OCI-LY7 (cell line): ENCODE measurements around the gene YY1AP1.
A peak's percentile ranks its signal among the peaks of the same experiment; 100 is the strongest.
"Not testable (repeated sequence)": the region's sequence is repeated elsewhere in the genome, so short reads cannot be mapped to it uniquely, and the experiment has no call there.

Source experiments
- EZH2phosphoT487 ChIP-seq: fragments of 200-600 bp; sonication (generic); IDR thresholded peaks from 2 replicates; pipeline ENCODE4 v1.6.1; 2018; ENCODE audit warnings: low read depth, borderline replicate concordance, mild to moderate bottlenecking, mixed run types, antibody characterized with exemption, low read length, moderate library complexity, mixed read lengths
- TF ChIP-seq, protein P1 (sequence below): fragments of 200-600 bp; sonication (generic); conservative IDR thresholded peaks from 2 replicates; pipeline ENCODE4 v1.5.1; 2014; ENCODE audit warnings: mild to moderate bottlenecking, antibody characterized with exemption, low read length, moderate library complexity, mixed read lengths

DNA sequence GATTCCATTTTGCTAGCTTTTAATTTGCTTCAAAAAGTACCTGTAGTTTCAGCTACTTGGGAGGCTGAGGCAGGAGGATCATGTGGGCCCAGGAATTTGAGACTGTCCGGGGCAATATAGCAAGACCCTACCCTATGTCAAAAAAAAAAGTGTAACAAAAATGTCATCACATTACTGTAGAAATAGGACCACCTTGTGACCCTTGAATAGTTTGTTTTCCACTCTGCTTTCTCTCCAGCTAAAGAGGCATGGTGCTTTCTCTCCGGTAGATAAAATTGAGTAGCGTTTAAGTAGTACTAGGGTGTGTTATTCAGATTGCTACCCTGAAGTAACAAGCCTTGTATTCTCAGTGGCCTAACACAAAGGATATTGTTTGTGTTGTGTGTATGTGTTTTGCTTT is 24.1 kb upstream of the YY1AP1 start:
- TF ChIP-seq, protein P1, sequence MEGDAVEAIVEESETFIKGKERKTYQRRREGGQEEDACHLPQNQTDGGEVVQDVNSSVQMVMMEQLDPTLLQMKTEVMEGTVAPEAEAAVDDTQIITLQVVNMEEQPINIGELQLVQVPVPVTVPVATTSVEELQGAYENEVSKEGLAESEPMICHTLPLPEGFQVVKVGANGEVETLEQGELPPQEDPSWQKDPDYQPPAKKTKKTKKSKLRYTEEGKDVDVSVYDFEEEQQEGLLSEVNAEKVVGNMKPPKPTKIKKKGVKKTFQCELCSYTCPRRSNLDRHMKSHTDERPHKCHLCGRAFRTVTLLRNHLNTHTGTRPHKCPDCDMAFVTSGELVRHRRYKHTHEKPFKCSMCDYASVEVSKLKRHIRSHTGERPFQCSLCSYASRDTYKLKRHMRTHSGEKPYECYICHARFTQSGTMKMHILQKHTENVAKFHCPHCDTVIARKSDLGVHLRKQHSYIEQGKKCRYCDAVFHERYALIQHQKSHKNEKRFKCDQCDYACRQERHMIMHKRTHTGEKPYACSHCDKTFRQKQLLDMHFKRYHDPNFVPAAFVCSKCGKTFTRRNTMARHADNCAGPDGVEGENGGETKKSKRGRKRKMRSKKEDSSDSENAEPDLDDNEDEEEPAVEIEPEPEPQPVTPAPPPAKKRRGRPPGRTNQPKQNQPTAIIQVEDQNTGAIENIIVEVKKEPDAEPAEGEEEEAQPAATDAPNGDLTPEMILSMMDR: peak; percentile 50
- not testable (repeated sequence) for TF ChIP-seq EZH2phosphoT487
